Esophagus squamous epithelium (tissue), 5 donors: Measurements from ENCODE around the gene CEP63. TPM values are rescaled to one million over a fixed set of nuclear protein-coding genes. Genes with fewer than 3 reads are reported as not detected.

Experiments
- DNase-seq: peaks from one replicate; lab custom pipeline; 2025; lab: John Stamatoyannopoulos, UW
- H3K27ac ChIP-seq, 4 donors: fragments of 200-600 bp; sonication (generic); one replicate each; pipeline ENCODE4 v1.5.1; 2016 to 2019; ENCODE audit warnings: mild to moderate bottlenecking in 1 of 4
- H3K27me3 ChIP-seq, 4 donors: fragments of 200-600 bp; sonication (generic); 1 replicate in 3 of 4; 2 replicates in 1 of 4; pipeline versions ENCODE4 v1.5.1 to v1.6.0; 2017 to 2021; ENCODE audit warnings: antibody characterized with exemption in 1 of 4
- H3K36me3 ChIP-seq, 3 donors: fragments of 200-600 bp; sonication (generic); one replicate each; pipeline ENCODE4 v1.5.1; 2016 to 2019
- H3K4me1 ChIP-seq, 3 donors: fragments of 200-600 bp; sonication (generic); one replicate each; pipeline ENCODE4 v1.5.1; 2017 to 2019
- H3K4me3 ChIP-seq, 4 donors: fragments of 200-600 bp; sonication (generic); 1 replicate in 3 of 4; 2 replicates in 1 of 4; pipeline ENCODE4 v1.5.1; 2016 to 2019; ENCODE audit warnings: mild to moderate bottlenecking in 2 of 4, moderate library complexity in 1 of 4
- H3K9me3 ChIP-seq, 3 donors: fragments of 200-600 bp; sonication (generic); one replicate each; pipeline ENCODE4 v1.5.1; 2016 to 2019
- POLR2A ChIP-seq, 4 donors: fragments of 450-650 bp; IDR thresholded peaks; one replicate each; pipeline ENCODE4 v1.6.1; 2017; ENCODE audit warnings: antibody characterized with exemption in 4 of 4, mild to moderate bottlenecking in 4 of 4, moderate library complexity in 3 of 4
- WGBS, 2 donors: methylation state at CpG; one replicate each; pipeline ENCODE4 v1.1.5; 2018; 5-methylcytosine and 5-hydroxymethylcytosine counted together
- intact Hi-C: fragments of 100-400 bp; cut with DNase I; formaldehyde crosslinking; loops from one replicate; pipeline ENCODE4 v1.15.0; 2022
- total RNA-seq, 4 donors: library from RNA; depleted of rRNA; stranded (reverse); fragments of >200 nt; gene quantifications; one replicate each; pipeline ENCODE4 v1.1.0, GENCODE V29; 2016
- TF ChIP-seq, protein P1 (sequence below), 6 experiments: fragments of 450-650 bp in 4 of 6; fragments of 200-600 bp in 2 of 6; sonication (generic) in 2 of 6; IDR thresholded peaks; one replicate each; pipeline ENCODE4 v1.5.1; 2016 to 2019; ENCODE audit warnings: antibody characterized with exemption in 6 of 6, mild to moderate bottlenecking in 4 of 6, moderate library complexity in 4 of 6
- donor health status: DM: yes; HTN: yes; CAD: no.

Gene CEP63
- total RNA-seq, 4 donors from 2014 or later, result 7.7 to 18.1 (median 14.4) TPM

- intact Hi-C loops, result no loop called here
- peaks cover 0 to 8% (median 0%) of the 10 kb centered on the region in 3 donors for H3K9me3 ChIP-seq
- no peak overlapping the region for H3K4me3 ChIP-seq
- no peak for DNase-seq
- 63 to 67% methylated on average over 3 of the region's 3 CpGs for WGBS, 2 donors
- H3K27me3 ChIP-seq, result no peaks in the 10 kb centered on the region
- TF ChIP-seq, protein P1, sequence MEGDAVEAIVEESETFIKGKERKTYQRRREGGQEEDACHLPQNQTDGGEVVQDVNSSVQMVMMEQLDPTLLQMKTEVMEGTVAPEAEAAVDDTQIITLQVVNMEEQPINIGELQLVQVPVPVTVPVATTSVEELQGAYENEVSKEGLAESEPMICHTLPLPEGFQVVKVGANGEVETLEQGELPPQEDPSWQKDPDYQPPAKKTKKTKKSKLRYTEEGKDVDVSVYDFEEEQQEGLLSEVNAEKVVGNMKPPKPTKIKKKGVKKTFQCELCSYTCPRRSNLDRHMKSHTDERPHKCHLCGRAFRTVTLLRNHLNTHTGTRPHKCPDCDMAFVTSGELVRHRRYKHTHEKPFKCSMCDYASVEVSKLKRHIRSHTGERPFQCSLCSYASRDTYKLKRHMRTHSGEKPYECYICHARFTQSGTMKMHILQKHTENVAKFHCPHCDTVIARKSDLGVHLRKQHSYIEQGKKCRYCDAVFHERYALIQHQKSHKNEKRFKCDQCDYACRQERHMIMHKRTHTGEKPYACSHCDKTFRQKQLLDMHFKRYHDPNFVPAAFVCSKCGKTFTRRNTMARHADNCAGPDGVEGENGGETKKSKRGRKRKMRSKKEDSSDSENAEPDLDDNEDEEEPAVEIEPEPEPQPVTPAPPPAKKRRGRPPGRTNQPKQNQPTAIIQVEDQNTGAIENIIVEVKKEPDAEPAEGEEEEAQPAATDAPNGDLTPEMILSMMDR (IDR thresholded peaks at IDR 0.05), result no peak
- TF ChIP-seq POLR2A (IDR thresholded peaks at IDR 0.05), result no peak
- H3K4me1 ChIP-seq, result peaks cover 0 to 21% (median 11%) of the 10 kb centered on the region in 3 donors
- no peaks in the 10 kb centered on the region for H3K36me3 ChIP-seq
- H3K27ac ChIP-seq, result no peak overlapping the region
Observed at GRCh38 chr3:134449951-134450350, 35.9 kb upstream of the CEP63 start.

DNA sequence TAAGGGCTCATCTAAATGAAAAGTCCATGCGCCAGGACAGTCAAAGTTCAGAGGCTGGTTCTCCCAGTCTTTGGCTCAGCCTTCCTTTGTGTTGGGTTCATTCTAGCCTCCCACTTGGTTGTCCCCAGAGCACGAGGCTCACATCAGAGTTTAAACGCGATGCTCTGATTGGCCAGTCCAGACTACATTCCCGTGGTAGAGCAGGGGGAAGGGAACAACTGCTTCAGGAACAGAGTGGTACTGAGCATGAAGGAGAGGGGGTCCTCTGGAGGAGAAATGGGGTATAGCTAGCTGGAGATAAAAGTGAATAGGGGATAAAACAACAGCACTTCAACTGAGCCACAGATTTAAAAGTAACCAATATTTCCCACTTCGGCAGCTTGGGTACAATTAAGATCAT lies 32.2 kb upstream of the CEP63 start:
- Histone ChIP-seq H3K4me3 (no peak overlapping the region), H3K27me3 (no peaks in the 10 kb centered on the region), H3K27ac (no peak overlapping the region), H3K4me1 (no peaks in the 10 kb centered on the region), H3K9me3 (no peaks in the 10 kb centered on the region), H3K36me3 (no peaks in the 10 kb centered on the region)
- no peak for TF ChIP-seq POLR2A (IDR thresholded peaks at IDR 0.05)
- TF ChIP-seq, protein P1 (IDR thresholded peaks at IDR 0.05), result no peak
- WGBS, 2 donors, result 69 to 71% methylated on average over 6 of the region's 6 CpGs
- intact Hi-C loops, result no loop called here
- DNase-seq, result no peak

GRCh38 chr3:134457376-134458074 lies 28.3 kb upstream of the CEP63 start:
- Histone ChIP-seq H3K4me3 (no peak overlapping the region), H3K4me1 (peaks cover 0 to 16% (median 5%) of the 10 kb centered on the region in 3 donors), H3K27ac (no peak overlapping the region), H3K9me3 (no peaks in the 10 kb centered on the region), H3K36me3 (no peaks in the 10 kb centered on the region), H3K27me3 (no peaks in the 10 kb centered on the region)
- TF ChIP-seq, protein P1 (IDR thresholded peaks at IDR 0.05), result no peak
- no peak for TF ChIP-seq POLR2A (IDR thresholded peaks at IDR 0.05)
- 73 to 80% methylated on average over 8 to 9 of the region's 9 CpGs for WGBS, 2 donors
- no peak for DNase-seq
- intact Hi-C loops, result no loop called here

DNA sequence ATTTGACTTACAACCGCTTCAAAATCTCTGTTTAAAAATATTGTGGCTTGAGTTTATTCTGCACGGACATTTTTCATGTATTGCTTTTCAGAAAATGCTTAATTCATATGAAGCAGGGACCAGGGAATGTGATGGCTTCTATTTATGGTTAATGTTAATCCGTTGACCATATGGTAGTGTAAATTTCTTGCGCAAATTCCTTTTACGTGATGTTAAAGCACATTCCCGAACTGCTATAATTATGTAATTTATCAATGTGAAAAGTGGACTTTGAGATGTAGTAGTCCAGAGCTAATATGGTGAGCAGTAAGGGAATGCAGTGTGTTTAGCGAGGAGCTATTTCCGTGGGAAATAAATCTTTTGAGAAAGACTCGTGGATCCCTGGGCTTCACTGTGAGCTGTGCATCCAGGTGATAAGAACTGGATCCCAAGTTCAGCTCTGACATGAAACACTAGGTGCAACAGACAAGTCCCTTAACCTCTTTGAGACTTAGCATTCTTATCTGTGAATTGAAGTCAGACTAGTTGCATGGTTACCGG lies 27.4 kb upstream of the CEP63 start:
- 73 to 75% methylated on average over 10 of the region's 10 CpGs for WGBS, 2 donors
- no peaks in the 10 kb centered on the region for H3K27me3 ChIP-seq

DNA sequence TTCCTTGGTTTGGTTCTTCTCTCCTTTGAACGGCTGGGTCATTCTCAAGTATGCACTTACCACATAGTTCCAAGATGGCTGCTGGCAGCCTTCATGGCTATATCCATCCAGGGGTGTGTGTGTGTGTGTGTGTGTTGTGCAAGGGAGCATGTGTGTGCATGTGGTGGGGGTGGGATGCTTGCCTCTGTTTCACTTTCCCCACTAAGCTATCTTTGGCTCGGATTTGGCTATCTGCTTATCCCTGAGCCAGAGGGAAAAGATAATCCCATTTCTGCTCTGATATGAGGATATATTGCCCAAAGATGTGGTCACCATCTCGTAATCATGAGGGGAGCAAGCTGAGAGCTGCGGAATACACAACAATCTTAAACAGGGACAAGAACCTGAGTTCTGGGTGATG lies 26.3 kb upstream of the CEP63 start:
- H3K9me3 ChIP-seq, result no peaks in the 10 kb centered on the region
- intact Hi-C loops, result no loop called here
- peaks cover 0 to 36% (median 24%) of the 10 kb centered on the region in 3 donors for H3K4me1 ChIP-seq
- TF ChIP-seq, protein P1 (IDR thresholded peaks at IDR 0.05), result no peak
- no peak for TF ChIP-seq POLR2A (IDR thresholded peaks at IDR 0.05)
- no peaks in the 10 kb centered on the region for H3K27me3 ChIP-seq
- H3K4me3 ChIP-seq, result no peak overlapping the region
- DNase-seq, result no peak
- WGBS, 2 donors, result 89 to 90% methylated on average over 4 of the region's 4 CpGs
- H3K36me3 ChIP-seq, result no peaks in the 10 kb centered on the region
- no peak overlapping the region for H3K27ac ChIP-seq

More for the DNA sequence above, 27.4 kb upstream of the CEP63 start:
- H3K27ac ChIP-seq, result no peak overlapping the region
- TF ChIP-seq, protein P1 (IDR thresholded peaks at IDR 0.05), result no peak
- TF ChIP-seq POLR2A (IDR thresholded peaks at IDR 0.05), result no peak
- peaks cover 0 to 25% (median 15%) of the 10 kb centered on the region in 3 donors for H3K4me1 ChIP-seq
- no peak for DNase-seq
- intact Hi-C loops, result no loop called here
- no peaks in the 10 kb centered on the region for H3K36me3 ChIP-seq
- H3K4me3 ChIP-seq, result no peak overlapping the region
- no peaks in the 10 kb centered on the region for H3K9me3 ChIP-seq
